Measurements from ENCODE around the gene SLF2.

SLF2 gene

DNA sequence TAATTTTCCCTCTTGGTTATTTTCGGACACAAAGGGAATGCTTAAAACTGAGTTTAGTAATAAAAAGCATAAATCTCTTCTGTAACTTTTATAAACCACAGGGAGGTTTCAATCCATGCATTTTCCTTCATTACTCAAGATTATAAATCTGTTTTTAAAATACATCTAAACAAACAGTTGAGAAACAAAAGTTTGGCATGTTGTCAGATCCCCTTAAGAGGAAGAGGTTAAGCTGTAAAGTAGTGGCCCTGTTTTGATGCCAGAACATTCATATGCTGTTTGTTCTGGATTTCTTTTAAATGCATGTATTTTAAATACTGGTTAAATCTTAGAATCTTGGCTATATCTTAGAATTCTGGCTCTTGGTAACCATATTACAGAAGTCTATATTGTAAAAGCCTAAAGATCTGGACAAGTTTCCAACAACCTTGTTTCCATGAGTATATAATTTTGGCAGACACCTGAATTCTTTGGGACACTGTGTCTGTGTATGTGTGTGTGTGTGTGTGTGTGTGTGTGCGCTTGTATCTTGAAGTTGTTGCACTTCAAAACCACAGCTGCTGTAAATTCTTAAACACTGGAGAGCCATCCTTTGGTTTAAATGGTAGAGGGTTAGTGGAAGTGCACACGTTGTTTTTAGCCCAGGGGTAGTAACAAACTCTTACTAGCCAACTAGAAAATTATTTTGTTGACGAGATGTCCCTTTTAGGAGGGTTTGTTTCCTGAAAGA, 49.8 kb downstream of the SLF2 start:
- Histone ChIP-seq H2BK120ac (ENCODE audit: insufficient read depth, low read length, poor library complexity) (no peak overlapping the region), H3K9ac (ENCODE audit: low read length) (no peak overlapping the region), H2AK5ac (ENCODE audit: low read length) (no peak overlapping the region), H3K4me1 (ENCODE audit: control insufficient read depth in 1 of 2, insufficient read depth in 2 of 2, low read length in 2 of 2) (peaks cover 0 to 4% of the 10 kb centered on the region in 2 experiments), H2BK5ac (ENCODE audit: low read depth, low read length, poor library complexity) (no peak overlapping the region), H3K79me1 (ENCODE audit: low read length) (no peaks in the 10 kb centered on the region), H3K36me3 (ENCODE audit: control insufficient read depth in 1 of 2, insufficient read depth in 2 of 2, low read length in 2 of 2) (peaks cover under 1 to 8% of the 10 kb centered on the region in 2 experiments), H4K12ac (ENCODE audit: low read depth, low read length) (no peak overlapping the region), H3K23ac (ENCODE audit: low read length) (no peak overlapping the region), H3K14ac (ENCODE audit: low read length) (no peak overlapping the region), H3K4me3 (ENCODE audit: low read depth, low read length) (no peak overlapping the region), H4K91ac (ENCODE audit: low read depth, low read length) (no peak overlapping the region), H2BK12ac (ENCODE audit: low read length) (no peak overlapping the region), H3K18ac (ENCODE audit: low read length) (no peak overlapping the region), H3K27ac (ENCODE audit: low read depth, low read length) (no peak overlapping the region), H4K8ac (ENCODE audit: low read depth, low read length) (no peak overlapping the region), H2AFZ (ENCODE audit: insufficient read depth, low read length, poor library complexity) (no peak overlapping the region), H3K79me2 (ENCODE audit: control insufficient read depth, insufficient read depth, low read length, poor library complexity) (no peaks in the 10 kb centered on the region), H3K4ac (ENCODE audit: low read depth, low read length) (no peak overlapping the region), H3K27me3 (ENCODE audit: insufficient read depth, low read length) (no peaks in the 10 kb centered on the region), H3K9me3 (ENCODE audit: insufficient read depth, low read depth, low read length) (no peaks in the 10 kb centered on the region), H3K4me2 (ENCODE audit: low read length) (no peak overlapping the region)
- no peak for DNase-seq
- no CpG with 5 or more reads among the region's 4 CpGs for WGBS (ENCODE audit: extremely low coverage, insufficient coverage, insufficient read length)

DNA sequence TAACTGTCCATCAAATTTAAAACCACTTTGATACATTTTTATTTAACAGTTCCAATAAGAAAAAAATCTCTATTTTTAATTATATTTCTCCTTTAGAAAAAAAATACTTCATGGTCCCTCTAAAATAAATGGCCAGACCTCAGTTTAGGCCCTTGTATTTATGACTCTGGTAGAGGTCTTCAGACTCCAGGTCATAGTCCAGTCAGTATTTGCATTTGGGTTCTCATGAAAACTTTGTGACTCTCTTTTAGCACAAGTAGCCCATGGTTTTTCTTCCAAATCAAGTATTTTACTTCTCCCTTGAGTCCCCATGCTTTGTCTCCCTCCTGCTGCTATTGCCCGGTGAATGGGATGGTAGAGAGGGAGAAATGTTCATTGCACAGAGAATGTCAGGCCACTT, 51.1 kb downstream of the SLF2 start:
- Histone ChIP-seq H4K91ac (ENCODE audit: low read depth, low read length) (no peak overlapping the region), H3K9ac (ENCODE audit: low read length) (no peak overlapping the region), H3K79me1 (ENCODE audit: low read length) (no peaks in the 10 kb centered on the region), H3K4me3 (ENCODE audit: low read depth, low read length) (no peak overlapping the region), H2AFZ (ENCODE audit: insufficient read depth, low read length, poor library complexity) (no peak overlapping the region), H3K4ac (ENCODE audit: low read depth, low read length) (no peak overlapping the region), H2BK120ac (ENCODE audit: insufficient read depth, low read length, poor library complexity) (no peak overlapping the region), H3K23ac (ENCODE audit: low read length) (no peak overlapping the region), H3K14ac (ENCODE audit: low read length) (no peak overlapping the region), H3K36me3 (ENCODE audit: control insufficient read depth in 1 of 2, insufficient read depth in 2 of 2, low read length in 2 of 2) (peaks cover 0 to 7% of the 10 kb centered on the region in 2 experiments), H3K79me2 (ENCODE audit: control insufficient read depth, insufficient read depth, low read length, poor library complexity) (no peaks in the 10 kb centered on the region), H3K4me1 (ENCODE audit: control insufficient read depth in 1 of 2, insufficient read depth in 2 of 2, low read length in 2 of 2) (peaks cover 1 to 4% of the 10 kb centered on the region in 2 experiments), H3K9me3 (ENCODE audit: insufficient read depth, low read depth, low read length) (no peaks in the 10 kb centered on the region), H3K18ac (ENCODE audit: low read length) (no peak overlapping the region), H3K27ac (ENCODE audit: low read depth, low read length) (no peak overlapping the region), H4K8ac (ENCODE audit: low read depth, low read length) (no peak overlapping the region), H4K12ac (ENCODE audit: low read depth, low read length) (no peak overlapping the region), H2AK5ac (ENCODE audit: low read length) (no peak overlapping the region), H2BK5ac (ENCODE audit: low read depth, low read length, poor library complexity) (no peak overlapping the region), H3K27me3 (ENCODE audit: insufficient read depth, low read length) (no peaks in the 10 kb centered on the region), H2BK12ac (ENCODE audit: low read length) (no peak overlapping the region), H3K4me2 (ENCODE audit: low read length) (no peak overlapping the region)
- DNase-seq: no peak
- WGBS (ENCODE audit: extremely low coverage, insufficient coverage, insufficient read length): no CpG with 5 or more reads among the region's 1 CpG

GRCh38 chr10:100965820-100966219, 53.1 kb downstream of the SLF2 start:
- WGBS (ENCODE audit: extremely low coverage, insufficient coverage, insufficient read length): no CpG with 5 or more reads among the region's 5 CpGs
- Histone ChIP-seq H3K79me1 (ENCODE audit: low read length) (no peaks in the 10 kb centered on the region), H3K27me3 (ENCODE audit: insufficient read depth, low read length) (no peaks in the 10 kb centered on the region), H3K23ac (ENCODE audit: low read length) (no peak overlapping the region), H3K9ac (ENCODE audit: low read length) (no peak overlapping the region), H2BK12ac (ENCODE audit: low read length) (no peak overlapping the region), H2BK5ac (ENCODE audit: low read depth, low read length, poor library complexity) (no peak overlapping the region), H3K4ac (ENCODE audit: low read depth, low read length) (no peak overlapping the region), H3K4me2 (ENCODE audit: low read length) (no peak overlapping the region), H2BK120ac (ENCODE audit: insufficient read depth, low read length, poor library complexity) (no peak overlapping the region), H3K9me3 (ENCODE audit: insufficient read depth, low read depth, low read length) (no peaks in the 10 kb centered on the region), H4K8ac (ENCODE audit: low read depth, low read length) (no peak overlapping the region), H3K4me1 (ENCODE audit: control insufficient read depth in 1 of 2, insufficient read depth in 2 of 2, low read length in 2 of 2) (peaks cover 8 to 10% of the 10 kb centered on the region in 2 experiments), H3K18ac (ENCODE audit: low read length) (no peak overlapping the region), H3K36me3 (ENCODE audit: control insufficient read depth in 1 of 2, insufficient read depth in 2 of 2, low read length in 2 of 2) (peaks cover 0 to 6% of the 10 kb centered on the region in 2 experiments), H3K27ac (ENCODE audit: low read depth, low read length) (no peak overlapping the region), H3K4me3 (ENCODE audit: low read depth, low read length) (no peak overlapping the region), H4K12ac (ENCODE audit: low read depth, low read length) (no peak overlapping the region), H4K91ac (ENCODE audit: low read depth, low read length) (no peak overlapping the region), H3K14ac (ENCODE audit: low read length) (no peak overlapping the region), H2AFZ (ENCODE audit: insufficient read depth, low read length, poor library complexity) (no peak overlapping the region), H3K79me2 (ENCODE audit: control insufficient read depth, insufficient read depth, low read length, poor library complexity) (peaks cover 3% of the 10 kb centered on the region), H2AK5ac (ENCODE audit: low read length) (no peak overlapping the region)
- DNase-seq: no peak

DNA sequence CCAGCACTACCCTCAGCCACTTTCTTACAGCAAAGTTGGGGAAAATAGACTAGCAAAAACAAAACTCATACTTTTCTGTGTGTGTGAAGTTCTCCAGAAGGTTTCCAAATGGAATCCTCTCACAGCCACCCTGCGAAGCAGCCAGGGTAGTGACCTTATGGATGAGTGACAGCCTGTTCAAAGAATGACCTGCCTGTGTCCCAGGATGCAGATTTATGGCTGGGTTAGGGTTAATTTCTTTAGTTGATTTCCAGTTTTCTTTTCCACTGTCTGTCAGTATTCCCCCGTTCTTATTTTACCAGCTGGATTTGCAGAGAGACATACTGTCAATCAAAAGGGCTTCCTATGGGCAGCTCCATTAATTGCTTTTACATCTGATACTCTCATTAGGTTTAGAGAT, 54.1 kb downstream of the SLF2 start:
- Histone ChIP-seq H3K79me1 (ENCODE audit: low read length) (no peaks in the 10 kb centered on the region), H3K4me2 (ENCODE audit: low read length) (no peak overlapping the region), H3K18ac (ENCODE audit: low read length) (no peak overlapping the region), H3K9me3 (ENCODE audit: insufficient read depth, low read depth, low read length) (no peaks in the 10 kb centered on the region), H4K8ac (ENCODE audit: low read depth, low read length) (no peak overlapping the region), H3K36me3 (ENCODE audit: control insufficient read depth in 1 of 2, insufficient read depth in 2 of 2, low read length in 2 of 2) (peaks cover 0 to 5% of the 10 kb centered on the region in 2 experiments), H4K12ac (ENCODE audit: low read depth, low read length) (no peak overlapping the region), H2BK12ac (ENCODE audit: low read length) (no peak overlapping the region), H3K4me3 (ENCODE audit: low read depth, low read length) (no peak overlapping the region), H3K9ac (ENCODE audit: low read length) (no peak overlapping the region), H3K4ac (ENCODE audit: low read depth, low read length) (no peak overlapping the region), H2AK5ac (ENCODE audit: low read length) (no peak overlapping the region), H3K23ac (ENCODE audit: low read length) (no peak overlapping the region), H2BK120ac (ENCODE audit: insufficient read depth, low read length, poor library complexity) (no peak overlapping the region), H3K27me3 (ENCODE audit: insufficient read depth, low read length) (no peaks in the 10 kb centered on the region), H3K4me1 (ENCODE audit: control insufficient read depth in 1 of 2, insufficient read depth in 2 of 2, low read length in 2 of 2) (peaks cover 8 to 10% of the 10 kb centered on the region in 2 experiments), H4K91ac (ENCODE audit: low read depth, low read length) (no peak overlapping the region), H2BK5ac (ENCODE audit: low read depth, low read length, poor library complexity) (no peak overlapping the region), H3K27ac (ENCODE audit: low read depth, low read length) (no peak overlapping the region), H3K79me2 (ENCODE audit: control insufficient read depth, insufficient read depth, low read length, poor library complexity) (peaks cover 3% of the 10 kb centered on the region), H3K14ac (ENCODE audit: low read length) (no peak overlapping the region), H2AFZ (ENCODE audit: insufficient read depth, low read length, poor library complexity) (no peak overlapping the region)
- no peak for DNase-seq
- no CpG with 5 or more reads among the region's 2 CpGs for WGBS (ENCODE audit: extremely low coverage, insufficient coverage, insufficient read length)
